HG03565 (cell line): Measurements from ENCODE around the gene ZIC5.

ENCODE experiments used
- ATAC-seq: cut with Tn5 transposase; IDR thresholded peaks from one replicate; pipeline ENCODE4 v1.9.1; 2021; ENCODE audit warnings: mild to moderate bottlenecking, moderate library complexity; ENCODE audit not compliant: unreplicated experiment

The ZIC5 gene

DNA sequence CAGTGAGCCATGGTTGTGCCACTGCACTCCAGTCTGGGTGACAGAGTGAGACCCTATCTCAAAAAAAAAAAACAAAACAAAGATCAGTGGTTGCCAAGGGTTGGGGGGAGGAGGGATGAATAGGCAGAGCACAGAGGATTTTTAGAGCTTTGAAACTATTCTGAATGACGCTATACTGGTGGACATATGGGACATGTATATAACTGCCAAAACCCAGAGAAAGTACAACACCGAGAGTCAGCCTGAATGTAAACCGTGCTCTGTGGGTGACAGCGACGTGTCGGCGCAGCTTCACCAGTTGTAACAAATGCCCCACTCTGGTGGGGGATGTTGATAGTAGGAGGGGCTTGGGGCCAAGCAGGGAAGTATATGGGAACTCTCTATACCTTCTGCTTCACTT, 32.9 kb downstream of the ZIC5 start:
- ATAC-seq, result no peak

DNA sequence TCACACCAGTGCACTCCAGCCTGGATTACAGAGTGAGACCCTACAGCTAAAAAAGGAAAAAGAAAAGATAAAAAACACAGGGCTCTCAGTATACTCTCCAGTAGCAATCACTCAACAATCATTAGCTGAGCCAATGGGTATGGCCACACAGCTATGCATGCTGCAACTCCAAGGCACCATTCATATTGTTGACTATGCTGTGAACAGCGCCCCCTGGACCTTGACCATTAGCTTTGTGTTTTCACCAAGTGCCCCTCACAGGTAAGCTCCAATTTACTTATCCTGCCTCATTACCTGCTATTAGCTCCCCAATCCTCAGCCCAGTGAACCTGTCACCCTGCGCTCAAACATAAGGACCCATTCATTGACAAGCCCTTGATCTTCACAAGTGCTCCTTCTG, 35.8 kb downstream of the ZIC5 start:
- ATAC-seq, result no peak

DNA sequence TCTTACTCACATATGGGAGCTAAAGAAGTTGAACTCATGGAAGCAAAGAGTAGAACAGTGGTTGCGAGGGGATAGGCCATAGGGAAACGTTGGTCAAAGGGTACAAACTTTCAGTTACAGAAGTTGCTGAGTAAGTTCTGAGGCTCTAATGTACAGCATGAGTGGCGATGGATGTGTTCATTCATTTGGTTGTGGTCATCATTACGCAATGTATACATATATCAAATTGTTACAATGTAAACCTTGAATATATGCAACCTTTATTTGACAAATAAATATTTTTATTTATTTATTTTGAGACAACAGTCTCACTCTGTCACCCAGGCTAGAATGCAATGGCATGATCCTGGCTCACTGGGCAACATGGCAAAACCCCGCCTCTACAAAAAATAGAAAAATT, 38.7 kb downstream of the ZIC5 start:
- no peak for ATAC-seq

DNA sequence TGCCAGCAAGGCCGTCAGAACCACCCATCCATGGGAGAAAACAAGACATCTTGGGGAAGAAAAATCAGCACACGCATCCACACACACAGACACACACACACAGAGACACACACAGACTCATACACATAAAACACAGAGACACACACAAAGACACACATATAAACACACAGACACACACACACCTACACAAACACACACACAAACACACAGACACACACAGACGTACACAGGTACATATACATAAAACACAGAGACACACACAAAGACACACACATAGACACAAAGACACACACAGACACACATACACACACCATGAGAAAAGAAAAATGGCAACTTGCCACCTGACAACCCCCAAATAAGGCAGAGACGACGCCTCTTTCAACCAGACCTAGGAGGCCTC, 40.6 kb downstream of the ZIC5 start:
- no peak for ATAC-seq

DNA sequence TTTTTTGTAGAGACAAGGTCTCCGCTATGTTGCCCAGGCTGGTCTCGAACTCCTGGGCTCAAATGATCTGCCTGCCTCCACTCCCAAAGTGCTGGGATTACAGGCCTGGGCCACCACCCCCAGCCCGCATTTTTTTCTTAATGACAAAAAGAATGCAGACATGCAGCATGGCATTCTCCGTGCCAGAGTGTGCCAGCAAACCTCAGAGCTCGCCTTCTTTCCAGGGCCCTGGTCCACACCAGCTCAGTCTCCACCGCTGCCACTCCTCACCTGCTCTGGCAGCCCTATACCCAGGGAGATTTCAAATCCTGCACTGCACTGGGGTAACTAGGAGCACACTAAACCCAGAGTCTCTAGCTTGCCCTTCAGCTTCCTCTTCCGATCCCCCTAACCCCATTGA, 41.7 kb downstream of the ZIC5 start:
- no peak for ATAC-seq

DNA sequence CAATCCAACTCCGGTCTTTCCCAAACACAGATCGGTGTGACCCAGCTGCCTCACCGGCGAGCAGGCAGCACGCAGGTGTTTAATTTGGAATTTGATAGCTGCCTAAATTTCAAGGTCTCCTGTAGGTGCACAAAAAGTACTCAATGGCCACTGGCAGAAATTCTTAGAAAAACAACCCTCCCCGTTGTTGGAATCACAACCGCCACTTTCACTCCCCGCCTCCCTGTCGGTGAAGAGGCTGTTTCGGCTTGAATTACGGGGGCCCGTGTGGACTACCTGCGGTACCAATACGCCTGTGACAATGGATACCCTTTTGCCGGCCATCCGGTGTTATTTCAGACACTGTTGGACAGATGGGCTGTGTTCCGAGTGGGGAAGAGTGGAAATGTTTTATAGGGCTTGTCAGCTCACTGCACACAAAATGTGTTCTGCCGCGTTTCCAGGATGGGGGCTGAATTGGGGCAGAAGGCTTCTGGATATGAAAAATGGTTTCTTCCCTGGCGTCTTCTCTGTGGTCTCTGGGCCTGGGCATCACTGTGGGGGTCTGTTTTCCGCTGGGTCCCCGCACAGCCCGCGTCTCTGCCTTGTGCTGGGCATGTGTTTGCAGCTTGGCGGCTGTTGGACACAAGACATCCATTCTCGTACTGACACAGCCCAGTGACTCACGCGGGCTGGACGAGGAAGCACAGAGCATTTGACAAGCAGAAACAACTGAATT, 45.4 kb downstream of the ZIC5 start:
- ATAC-seq, result no peak

DNA sequence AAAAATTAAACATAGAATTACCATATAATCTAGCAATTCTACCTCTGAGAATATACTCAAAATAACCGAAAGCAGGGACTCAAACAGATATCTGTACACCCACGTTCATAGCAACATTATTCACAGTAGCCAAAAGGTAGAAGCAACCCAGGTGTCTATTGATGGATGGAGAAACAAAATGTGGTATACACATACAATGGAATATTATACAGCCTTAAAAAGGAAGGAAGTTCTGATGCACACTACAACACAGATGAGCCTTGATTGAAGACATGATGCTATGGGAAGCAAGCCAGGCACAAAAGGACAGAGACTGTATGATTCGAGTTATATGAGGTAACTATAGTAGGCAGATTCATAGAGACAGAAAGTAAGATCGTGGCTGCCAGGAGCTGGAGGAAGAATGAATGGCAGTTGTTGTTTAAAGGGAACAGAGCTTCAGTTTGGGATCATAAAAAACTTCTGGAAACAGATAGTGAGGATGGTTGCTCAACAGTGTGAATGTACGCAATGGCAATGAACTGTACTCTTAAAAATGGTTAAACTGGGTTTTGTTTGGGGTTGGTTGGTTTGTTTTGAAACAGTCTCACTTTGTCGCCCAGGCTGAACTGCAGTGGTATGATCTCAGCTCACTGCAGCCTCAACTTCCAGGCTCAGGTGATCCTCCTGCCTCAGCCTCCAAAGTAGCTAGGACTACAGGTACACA, 47.5 kb downstream of the ZIC5 start:
- ATAC-seq, result no peak

DNA sequence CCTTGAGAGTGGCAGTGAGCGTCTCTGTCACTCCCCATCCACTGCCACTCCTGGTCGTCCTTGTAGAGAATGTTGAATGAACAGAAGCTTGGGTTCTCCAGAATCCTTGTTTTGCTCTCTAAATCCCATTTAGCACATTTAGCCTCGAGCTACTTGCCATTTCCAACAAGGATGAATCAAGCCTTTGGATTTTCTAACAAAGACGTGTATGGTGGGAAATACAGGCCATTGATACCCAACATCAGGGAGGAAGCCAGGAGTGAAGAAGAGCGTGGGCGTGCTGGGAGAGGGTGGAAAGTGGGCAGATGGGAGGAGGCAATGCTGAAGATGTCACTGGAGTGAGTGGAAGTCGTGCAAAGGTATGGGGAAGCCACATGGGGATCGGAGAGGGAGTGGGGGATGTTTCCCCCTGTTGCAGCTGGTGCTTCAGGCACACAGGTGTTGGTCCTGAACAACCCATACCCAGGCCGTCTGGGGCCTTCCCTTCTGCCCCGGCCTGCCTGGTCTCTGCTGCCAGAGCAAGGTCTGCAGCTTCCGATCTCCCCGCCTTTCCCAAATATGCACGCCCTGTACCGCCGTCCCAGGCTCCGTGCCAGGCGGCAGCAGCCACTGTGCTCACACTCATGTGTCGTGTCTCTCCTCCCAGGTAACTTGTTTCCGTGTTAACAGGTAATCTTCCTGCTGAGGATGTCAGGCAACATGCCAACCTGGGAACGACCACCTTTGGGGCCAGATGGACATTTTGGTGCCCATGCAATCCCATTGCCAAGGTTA, 48.7 kb downstream of the ZIC5 start:
- ATAC-seq, result no peak

DNA sequence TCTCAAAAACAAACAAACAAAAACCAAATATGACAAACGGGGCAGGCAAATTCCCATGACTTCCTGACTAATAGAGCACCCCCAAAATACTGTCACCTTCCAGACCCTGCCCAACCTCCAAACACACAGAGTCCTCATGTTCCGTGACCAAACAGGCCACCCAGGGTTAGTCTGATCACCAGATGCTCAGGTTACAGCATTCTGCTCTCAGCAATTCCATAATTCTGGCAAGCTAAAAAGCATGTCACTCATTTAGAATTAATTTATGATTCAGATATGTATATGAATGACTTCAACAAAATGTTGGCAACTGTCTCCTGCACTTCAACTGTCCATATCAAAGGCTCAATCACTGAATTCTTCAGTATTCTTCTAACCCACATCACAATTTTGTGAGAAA, 52.4 kb downstream of the ZIC5 start:
- ATAC-seq, result no peak

DNA sequence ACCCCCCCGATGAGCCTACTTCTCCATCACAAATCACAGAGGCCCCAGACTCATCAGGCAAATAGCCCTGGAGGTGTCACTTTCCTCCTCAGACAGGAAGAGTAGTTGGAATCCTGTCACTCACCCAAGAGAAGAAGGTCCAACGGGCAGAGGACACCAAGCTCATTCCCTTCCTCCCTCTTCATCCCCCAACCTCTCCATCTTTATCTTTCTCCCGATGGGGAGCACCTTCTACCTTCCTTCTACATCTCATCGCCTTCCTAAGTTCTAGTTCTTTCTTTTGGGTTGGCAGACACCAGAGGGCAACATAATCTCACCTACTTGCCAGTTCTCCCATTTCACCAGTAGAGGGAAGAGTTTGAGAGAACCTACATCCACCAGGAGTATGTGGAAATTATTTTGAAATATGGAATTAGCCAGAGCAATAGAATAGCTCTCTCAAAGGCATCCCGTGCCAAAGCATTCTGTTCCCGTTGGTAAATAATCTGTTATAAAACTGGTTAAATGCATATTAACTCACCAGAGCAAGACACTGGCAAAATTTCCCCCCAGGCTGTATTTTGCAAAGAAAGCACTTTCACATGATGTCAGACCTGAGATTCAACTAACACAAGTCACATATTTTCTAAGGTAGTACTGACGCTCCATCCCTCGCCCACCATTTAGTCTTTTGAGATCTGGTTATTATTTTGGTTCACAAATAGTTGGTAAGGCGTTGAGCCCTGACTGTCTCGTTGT, 55.0 kb downstream of the ZIC5 start:
- ATAC-seq, result peak; percentile 63

DNA sequence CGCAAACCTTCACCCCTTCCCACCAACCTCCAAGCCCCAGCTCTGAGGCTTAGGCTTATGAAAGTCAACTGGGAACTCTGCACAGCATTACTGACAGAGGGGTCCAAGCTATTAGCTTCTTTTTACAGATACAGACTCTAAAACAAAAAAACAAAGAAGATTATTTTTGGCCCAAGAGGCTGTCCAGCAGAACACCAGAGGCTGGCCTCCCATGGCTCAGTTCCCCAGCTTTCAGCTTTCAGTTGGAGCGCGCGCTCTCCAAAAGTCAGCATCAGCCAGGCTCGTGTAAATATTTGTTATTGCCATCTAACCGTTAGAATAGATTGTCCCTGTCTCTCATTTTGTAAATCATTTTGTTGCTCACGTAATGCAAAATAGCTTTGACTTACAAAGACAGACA, 58.4 kb downstream of the ZIC5 start:
- no peak for ATAC-seq
